Neuronal stem cell (in vitro differentiated cells): ENCODE data around the gene PTPRT.

ENCODE experiments used
- DNase-seq: peaks from one replicate; pipeline ENCODE4 v3.0.0-alpha.2; 2013; ENCODE audit warnings: low spot score
- H2AFZ ChIP-seq: one replicate; pipeline ENCODE4 v1.6.1; 2013; ENCODE audit warnings: mild to moderate bottlenecking, low read length, inconsistent platforms
- H2AK5ac ChIP-seq: 2 replicates; pipeline ENCODE4 v1.6.1; 2013; ENCODE audit warnings: low read depth, mild to moderate bottlenecking, inconsistent platforms, low read length, moderate library complexity, mixed read lengths
- H2BK120ac ChIP-seq: 2 replicates; pipeline ENCODE4 v1.6.1; 2013; ENCODE audit warnings: low read depth, mild to moderate bottlenecking, inconsistent platforms, low read length, moderate library complexity, mixed read lengths
- H2BK12ac ChIP-seq: one replicate; pipeline ENCODE4 v1.6.1; 2013; ENCODE audit warnings: low read length, inconsistent platforms
- H2BK15ac ChIP-seq: 2 replicates; pipeline ENCODE4 v1.6.1; 2013; ENCODE audit warnings: mild to moderate bottlenecking, low read length, inconsistent platforms, mixed read lengths
- H2BK5ac ChIP-seq: one replicate; pipeline ENCODE4 v1.6.1; 2013; ENCODE audit warnings: inconsistent platforms, mild to moderate bottlenecking, low read length, moderate library complexity
- H3K14ac ChIP-seq: one replicate; pipeline ENCODE4 v1.6.1; 2013; ENCODE audit warnings: low read length, inconsistent platforms
- H3K18ac ChIP-seq: 2 replicates; pipeline ENCODE4 v1.6.1; 2013; ENCODE audit warnings: low read length, inconsistent platforms
- H3K23ac ChIP-seq: 2 replicates; pipeline ENCODE4 v1.6.1; 2013; ENCODE audit warnings: low read depth, mild to moderate bottlenecking, mixed read lengths, low read length, inconsistent platforms; ENCODE audit not compliant: poor library complexity
- H3K27ac ChIP-seq: replicated peaks from 3 replicates; pipeline ENCODE4 v1.5.1; 2013; ENCODE audit warnings: low read length, inconsistent platforms
- H3K27me3 ChIP-seq, 3 experiments: 2 replicates each; pipeline ENCODE4 v1.6.1; 2013; ENCODE audit warnings: low read length in 3 of 3, mild to moderate bottlenecking in 2 of 3, inconsistent platforms in 1 of 3, low read depth in 1 of 3, mixed read lengths in 1 of 3, moderate library complexity in 1 of 3; ENCODE audit not compliant: control insufficient read depth in 3 of 3, insufficient read depth in 3 of 3
- H3K36me3 ChIP-seq, 2 donors: replicated peaks in 1 of 2; 2 replicates each; pipeline ENCODE4 v1.6.1; 2013; ENCODE audit warnings: low read length in 2 of 2; ENCODE audit not compliant: control insufficient read depth in 2 of 2, insufficient read depth in 2 of 2
- H3K4ac ChIP-seq: 2 replicates; pipeline ENCODE4 v1.6.1; 2013; ENCODE audit warnings: inconsistent platforms, mild to moderate bottlenecking, low read length, moderate library complexity
- H3K4me1 ChIP-seq, 2 donors: 1 replicate in 1 of 2; 2 replicates in 1 of 2; pipeline ENCODE4 v1.6.1; 2013; ENCODE audit warnings: low read length in 2 of 2, low read depth in 1 of 2; ENCODE audit not compliant: control insufficient read depth in 2 of 2, insufficient read depth in 1 of 2
- H3K4me2 ChIP-seq: one replicate; pipeline ENCODE4 v1.6.1; 2013; ENCODE audit warnings: mild to moderate bottlenecking, low read length, inconsistent platforms; ENCODE audit not compliant: insufficient read depth, poor library complexity, severe bottlenecking
- H3K4me3 ChIP-seq, 2 donors: 2 replicates each; pipeline ENCODE4 v1.5.1; 2013; ENCODE audit warnings: low read length in 2 of 2, mild to moderate bottlenecking in 2 of 2, inconsistent platforms in 1 of 2, moderate library complexity in 1 of 2
- H3K79me1 ChIP-seq: one replicate; pipeline ENCODE4 v1.6.1; 2013; ENCODE audit warnings: low read depth, mild to moderate bottlenecking, inconsistent platforms, low read length, moderate library complexity
- H3K9ac ChIP-seq: one replicate; pipeline ENCODE4 v1.6.1; 2013; ENCODE audit warnings: mild to moderate bottlenecking, low read depth, low read length, inconsistent platforms; ENCODE audit not compliant: poor library complexity
- H3K9me3 ChIP-seq, 2 donors: replicated peaks in 1 of 2; 2 replicates each; pipeline versions ENCODE3 to v1.6.1; 2013; ENCODE audit warnings: low read length in 2 of 2, mild to moderate bottlenecking in 2 of 2, inconsistent platforms in 1 of 2, low read depth in 1 of 2, mixed read lengths in 1 of 2, moderate library complexity in 1 of 2; ENCODE audit not compliant: control insufficient read depth in 2 of 2, insufficient read depth in 1 of 2
- H4K8ac ChIP-seq: one replicate; pipeline ENCODE4 v1.6.1; 2013; ENCODE audit warnings: low read depth, mild to moderate bottlenecking, inconsistent platforms, low read length, moderate library complexity
- H4K91ac ChIP-seq: one replicate; pipeline ENCODE4 v1.6.1; 2013; ENCODE audit warnings: low read length, low read depth, mild to moderate bottlenecking, inconsistent platforms; ENCODE audit not compliant: poor library complexity
- WGBS, 2 donors: extraction: QIAGEN DNeasy Blood & Tissue Kit; methylation state at CpG; one replicate each; pipeline ENCODE4 v1.1.7; 2013; ENCODE audit warnings: missing lambda C conversion rate in 2 of 2, mixed read lengths in 1 of 2; ENCODE audit not compliant: insufficient read length in 2 of 2, insufficient replicate concordance in 1 of 2; ENCODE audit errors: extremely low coverage in 2 of 2; 5-methylcytosine and 5-hydroxymethylcytosine counted together

PTPRT gene

GRCh38 chr20:42270539-42270938 lies 919.2 kb downstream of the PTPRT start:
- no peak overlapping the region for H3K4me3 ChIP-seq
- no peak overlapping the region for H3K4me2 ChIP-seq
- no peaks in the 10 kb centered on the region for H3K9me3 ChIP-seq
- no peak for DNase-seq
- H3K9ac ChIP-seq: no peak overlapping the region
- H4K8ac ChIP-seq: no peak overlapping the region
- no peak overlapping the region for H2AFZ ChIP-seq
- no peak overlapping the region for H3K27ac ChIP-seq
- H3K36me3 ChIP-seq: no peaks in the 10 kb centered on the region
- H2BK120ac ChIP-seq: no peak overlapping the region
- no peak overlapping the region for H3K14ac ChIP-seq
- H3K27me3 ChIP-seq: no peaks in the 10 kb centered on the region
- no CpG with 5 or more reads among the region's 2 CpGs for WGBS, 2 donors
- no peak overlapping the region for H3K18ac ChIP-seq
- H4K91ac ChIP-seq: no peak overlapping the region
- H3K79me1 ChIP-seq: no peaks in the 10 kb centered on the region
- no peak overlapping the region for H2BK12ac ChIP-seq
- H2BK5ac ChIP-seq: no peak overlapping the region
- peaks cover 0 to 8% of the 10 kb centered on the region in 2 donors for H3K4me1 ChIP-seq
- H3K23ac ChIP-seq: no peak overlapping the region
- no peak overlapping the region for H3K4ac ChIP-seq
- H2BK15ac ChIP-seq: no peak overlapping the region
- H2AK5ac ChIP-seq: no peak overlapping the region

GRCh38 chr20:42267793-42268384 lies 921.8 kb downstream of the PTPRT start:
- no CpG with 5 or more reads among the region's 4 CpGs for WGBS, 2 donors
- H2BK120ac ChIP-seq: no peak overlapping the region
- peaks cover 0 to 7% of the 10 kb centered on the region in 2 donors for H3K4me1 ChIP-seq
- H4K8ac ChIP-seq: no peak overlapping the region
- H2BK15ac ChIP-seq: no peak overlapping the region
- H3K4ac ChIP-seq: no peak overlapping the region
- H3K9ac ChIP-seq: no peak overlapping the region
- H3K4me3 ChIP-seq: no peak overlapping the region
- DNase-seq: no peak
- H3K18ac ChIP-seq: no peak overlapping the region
- H3K27me3 ChIP-seq: no peaks in the 10 kb centered on the region
- no peaks in the 10 kb centered on the region for H3K9me3 ChIP-seq
- no peaks in the 10 kb centered on the region for H3K36me3 ChIP-seq
- H3K14ac ChIP-seq: no peak overlapping the region
- H2BK12ac ChIP-seq: no peak overlapping the region
- no peak overlapping the region for H4K91ac ChIP-seq
- H3K4me2 ChIP-seq: no peak overlapping the region
- no peak overlapping the region for H3K23ac ChIP-seq
- no peak overlapping the region for H2AK5ac ChIP-seq
- no peak overlapping the region for H2AFZ ChIP-seq
- no peak overlapping the region for H2BK5ac ChIP-seq
- H3K27ac ChIP-seq: no peak overlapping the region
- H3K79me1 ChIP-seq: no peaks in the 10 kb centered on the region

GRCh38 chr20:42261766-42262270 lies 927.9 kb downstream of the PTPRT start:
- H2BK15ac ChIP-seq: no peak overlapping the region
- no peak overlapping the region for H2AFZ ChIP-seq
- H4K91ac ChIP-seq: no peak overlapping the region
- H3K9ac ChIP-seq: no peak overlapping the region
- no peak overlapping the region for H2BK12ac ChIP-seq
- no peak overlapping the region for H3K4me2 ChIP-seq
- H3K27me3 ChIP-seq: no peaks in the 10 kb centered on the region
- no peak for DNase-seq
- H3K18ac ChIP-seq: peak overlapping the region; percentile 11
- H4K8ac ChIP-seq: no peak overlapping the region
- no CpG with 5 or more reads among the region's 6 CpGs for WGBS, 2 donors
- H3K23ac ChIP-seq: no peak overlapping the region
- no peak overlapping the region for H2BK120ac ChIP-seq
- H3K36me3 ChIP-seq: no peaks in the 10 kb centered on the region
- no peaks in the 10 kb centered on the region for H3K79me1 ChIP-seq
- no peak overlapping the region for H2AK5ac ChIP-seq
- no peak overlapping the region for H3K4ac ChIP-seq
- no peak overlapping the region for H3K27ac ChIP-seq
- no peak overlapping the region for H3K4me3 ChIP-seq
- no peak overlapping the region for H3K14ac ChIP-seq
- H3K4me1 ChIP-seq: peaks cover 0 to 7% of the 10 kb centered on the region in 2 donors
- H2BK5ac ChIP-seq: no peak overlapping the region
- H3K9me3 ChIP-seq: no peaks in the 10 kb centered on the region

GRCh38 chr20:42260184-42260583 lies 929.5 kb downstream of the PTPRT start:
- Histone ChIP-seq H3K79me1 (no peaks in the 10 kb centered on the region), H2BK120ac (no peak overlapping the region), H2AK5ac (no peak overlapping the region), H2BK12ac (no peak overlapping the region), H3K4me1 (peaks cover 0 to 5% of the 10 kb centered on the region in 2 donors), H3K14ac (no peak overlapping the region), H3K9me3 (no peaks in the 10 kb centered on the region), H2BK15ac (no peak overlapping the region), H3K27me3 (no peaks in the 10 kb centered on the region), H3K36me3 (no peaks in the 10 kb centered on the region), H3K27ac (no peak overlapping the region), H2AFZ (no peak overlapping the region), H3K4me3 (no peak overlapping the region), H3K4me2 (no peak overlapping the region), H3K9ac (no peak overlapping the region), H3K23ac (no peak overlapping the region), H2BK5ac (no peak overlapping the region), H4K91ac (no peak overlapping the region), H4K8ac (no peak overlapping the region), H3K18ac (no peak overlapping the region), H3K4ac (no peak overlapping the region)
- no peak for DNase-seq
- no CpG with 5 or more reads among the region's 4 CpGs for WGBS, 2 donors
